ENCODE measurements around the gene CHRD. TPM values are rescaled to one million over a fixed set of nuclear protein-coding genes. Genes with fewer than 3 reads are reported as not detected.

The CHRD gene
- total RNA-seq, 1 experiment from 2014 or later, result 2.7 TPM

- TF ChIP-seq PREB (CRISPR knock-in tag; IDR thresholded peaks at IDR 0.05; ENCODE audit: borderline replicate concordance) (no peak), ETV6 (CRISPR knock-in tag; IDR thresholded peaks at IDR 0.05) (0 out of 2 replicates have a peak, but pooled peaks have one; percentile 32), ZNF232 (CRISPR knock-in tag; IDR thresholded peaks at IDR 0.05) (no peak), MAX (CRISPR knock-in tag; IDR thresholded peaks at IDR 0.05) (no peak), CTCF (IDR thresholded peaks at IDR 0.05) (peak; percentile 72), ATF6 (CRISPR knock-in tag; IDR thresholded peaks at IDR 0.05) (no peak), ZNF263 (CRISPR knock-in tag; IDR thresholded peaks at IDR 0.05; ENCODE audit: low read depth) (no peak), CDX4 (CRISPR knock-in tag; IDR thresholded peaks at IDR 0.05; ENCODE audit: borderline replicate concordance) (no peak), PRRX2 (CRISPR knock-in tag; IDR thresholded peaks at IDR 0.05) (no peak), ZNF425 (CRISPR knock-in tag; conservative IDR thresholded peaks at IDR 0.05) (no peak), CREB1 (CRISPR knock-in tag; IDR thresholded peaks at IDR 0.05) (no peak), FOXP1 (CRISPR knock-in tag; IDR thresholded peaks at IDR 0.05; ENCODE audit: borderline replicate concordance) (no peak), ZNF423 (CRISPR knock-in tag; IDR thresholded peaks at IDR 0.05) (0 out of 2 replicates have a peak, but pooled peaks have one; percentile 15), FOXJ3 (CRISPR knock-in tag; IDR thresholded peaks at IDR 0.05; ENCODE audit: borderline replicate concordance) (no peak)
- H3K9me3 Mint-ChIP-seq, result no peaks in the 10 kb centered on the region
- ChIA-PET POLR2A (interaction anchor here (0.5 to 1.3 kb wide), 5 partner anchors 9 to 154 kb away, joined by 3 to 9 read pairs (median 5); partner anchors contain the start of genes CLCN2 and POLR2H), CTCF (interaction anchor here (0.6 to 4.8 kb wide), 62 partner anchors 9 to 413 kb away, joined by 3 to 183 read pairs (median 7); partner anchors contain the start of genes CHRD, EPHB3 and FAM131A)
- DNase-seq (ENCODE audit: low spot score), result peak; percentile 82
- peak overlapping the region; percentile 73; the same call in 1 of the 2 replicates for H3K27ac Mint-ChIP-seq
- peak; percentile 86 for ATAC-seq
- peaks cover 51% of the 10 kb centered on the region for H3K4me1 Mint-ChIP-seq
- H3K27me3 Mint-ChIP-seq (ENCODE audit: low read depth), result peaks cover 4% of the 10 kb centered on the region
- H3K36me3 Mint-ChIP-seq, result peaks cover 32% of the 10 kb centered on the region
- no peak overlapping the region for H3K4me3 Mint-ChIP-seq
Observed at GRCh38 chr3:184371570-184372018, 8.3 kb upstream of the CHRD start.

GRCh38 chr3:184372296-184372821 is 7.5 kb upstream of the CHRD start:
- peaks cover 24% of the 10 kb centered on the region for H3K36me3 Mint-ChIP-seq
- peaks cover 5% of the 10 kb centered on the region for H3K27me3 Mint-ChIP-seq (ENCODE audit: low read depth)
- peaks cover 59% of the 10 kb centered on the region for H3K4me1 Mint-ChIP-seq
- POLR2A ChIA-PET, result interaction anchor here (0.7 to 1.3 kb wide), 2 partner anchors 9 to 10 kb away, joined by 3 to 9 read pairs; partner anchors contain the start of genes CLCN2 and POLR2H
- CTCF ChIA-PET, result interaction anchor here (0.6 to 4.8 kb wide), 39 partner anchors 9 to 477 kb away, joined by 3 to 183 read pairs (median 11); partner anchors contain the start of genes CHRD, EPHB3 and FAM131A
- ATAC-seq (no peak), DNase-seq (ENCODE audit: low spot score) (no peak)
- H3K9me3 Mint-ChIP-seq, result no peaks in the 10 kb centered on the region
- H3K4me3 Mint-ChIP-seq, result no peak overlapping the region
- H3K27ac Mint-ChIP-seq, result no peak overlapping the region
- TF ChIP-seq OVOL2 (CRISPR knock-in tag; IDR thresholded peaks at IDR 0.05; ENCODE audit: borderline replicate concordance), result no peak
- TF ChIP-seq ZNF317 (CRISPR knock-in tag; IDR thresholded peaks at IDR 0.05; ENCODE audit: borderline replicate concordance, low read depth), result no peak
- TF ChIP-seq ZNF219 (CRISPR knock-in tag; IDR thresholded peaks at IDR 0.05; ENCODE audit: borderline replicate concordance), result no peak
- no peak for TF ChIP-seq SP1 (CRISPR knock-in tag; conservative IDR thresholded peaks at IDR 0.05)
- no peak for TF ChIP-seq PREB (CRISPR knock-in tag; IDR thresholded peaks at IDR 0.05; ENCODE audit: borderline replicate concordance)
- no peak for TF ChIP-seq NR1H2 (CRISPR knock-in tag; IDR thresholded peaks at IDR 0.05)
- no peak for TF ChIP-seq HMGA2 (CRISPR knock-in tag; IDR thresholded peaks at IDR 0.05)
- no peak for TF ChIP-seq ZNF232 (CRISPR knock-in tag; IDR thresholded peaks at IDR 0.05)
- TF ChIP-seq HMGXB4 (CRISPR knock-in tag; IDR thresholded peaks at IDR 0.05), result no peak
